GM19328 (cell line): ENCODE measurements around the gene PRKD2.
A peak's percentile ranks its signal among the peaks of the same experiment; 100 is the strongest.
"Not testable (repeated sequence)": the region's sequence is repeated elsewhere in the genome, so short reads cannot be mapped to it uniquely, and the experiment has no call there.

ENCODE experiments used
- ATAC-seq: cut with Tn5 transposase; IDR thresholded peaks from one replicate; pipeline ENCODE4 v1.9.1; 2021; ENCODE audit warnings: mild to moderate bottlenecking, moderate library complexity; ENCODE audit not compliant: unreplicated experiment

Gene PRKD2

DNA sequence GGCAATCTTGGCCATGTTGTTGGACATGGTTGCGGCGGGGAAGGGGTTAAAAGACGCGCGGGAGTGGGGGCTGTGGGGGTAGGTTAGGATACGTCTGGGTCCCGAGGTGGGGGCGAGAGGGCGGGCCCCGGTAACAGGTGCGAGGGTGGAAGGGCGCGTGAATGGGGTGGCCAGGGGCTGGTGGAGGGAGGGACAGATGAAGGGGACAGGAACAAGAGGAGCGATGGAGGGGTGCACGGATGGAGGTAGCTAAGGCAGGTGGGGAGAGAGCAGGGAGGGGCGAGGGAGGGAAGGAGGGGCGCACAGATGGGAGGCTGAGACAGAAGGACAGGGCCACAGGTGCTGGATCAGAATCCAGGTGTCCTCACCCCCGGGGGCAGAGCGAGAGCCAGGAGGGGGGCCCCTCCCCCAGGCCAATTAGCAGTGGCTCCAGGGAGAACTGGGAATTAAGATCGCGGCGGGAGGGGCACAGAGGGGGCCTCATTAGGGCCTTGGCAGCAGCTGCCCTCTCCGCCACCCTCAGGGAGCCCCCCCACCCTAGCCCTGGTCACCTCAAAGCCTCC, 82.2 kb downstream of the PRKD2 start:
- no peak for ATAC-seq

DNA sequence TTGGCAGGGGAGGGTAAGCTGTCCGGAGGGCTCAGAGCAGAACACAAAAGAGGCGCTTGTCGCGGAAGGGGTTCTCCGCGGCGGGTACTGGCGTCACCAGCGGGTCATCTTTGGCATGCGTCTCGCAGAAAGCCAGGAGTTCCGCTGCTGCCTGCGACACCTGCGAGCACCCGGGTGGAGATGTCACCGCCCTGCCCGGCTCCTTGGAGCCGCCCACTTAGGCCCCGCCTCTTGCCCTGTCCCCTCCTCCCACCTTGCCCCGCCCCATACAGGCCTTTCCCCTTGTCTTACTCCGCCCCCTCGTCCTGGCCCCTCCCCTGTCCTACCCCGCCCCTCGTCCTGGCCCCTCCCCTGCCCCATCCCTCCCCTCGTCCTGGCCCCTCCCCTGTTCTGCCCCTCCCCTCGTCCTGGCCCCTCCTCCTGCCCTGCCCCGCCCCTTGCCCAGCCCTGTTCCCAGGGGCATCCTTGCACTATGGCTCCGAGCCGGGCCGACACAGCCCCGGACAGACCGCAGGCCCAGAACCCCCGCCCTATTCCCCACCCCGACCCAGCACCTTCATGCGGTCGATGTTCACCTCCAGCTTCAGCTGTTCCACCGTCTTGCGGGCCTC, 82.8 kb downstream of the PRKD2 start:
- peak; percentile 64 for ATAC-seq

DNA sequence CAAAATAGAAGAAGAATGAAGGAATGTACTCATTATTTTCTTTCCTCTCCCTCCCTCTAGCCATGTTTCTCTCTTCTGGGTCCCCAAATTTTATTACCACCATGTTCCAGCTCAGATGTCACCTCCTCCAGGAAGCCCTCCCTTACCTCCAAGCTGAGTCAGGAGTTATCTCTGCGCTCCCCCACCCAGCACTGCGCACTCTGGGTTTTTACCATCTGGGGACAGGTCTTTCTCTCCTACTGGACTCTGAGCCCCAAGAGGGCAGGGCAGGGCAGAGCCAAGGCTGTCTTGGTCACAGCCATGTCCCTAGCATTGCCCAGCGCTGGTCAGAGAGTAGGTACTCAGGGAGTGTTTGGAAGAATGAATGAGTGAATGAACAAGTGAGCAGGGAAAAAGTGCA, 83.8 kb downstream of the PRKD2 start:
- ATAC-seq, result no peak

DNA sequence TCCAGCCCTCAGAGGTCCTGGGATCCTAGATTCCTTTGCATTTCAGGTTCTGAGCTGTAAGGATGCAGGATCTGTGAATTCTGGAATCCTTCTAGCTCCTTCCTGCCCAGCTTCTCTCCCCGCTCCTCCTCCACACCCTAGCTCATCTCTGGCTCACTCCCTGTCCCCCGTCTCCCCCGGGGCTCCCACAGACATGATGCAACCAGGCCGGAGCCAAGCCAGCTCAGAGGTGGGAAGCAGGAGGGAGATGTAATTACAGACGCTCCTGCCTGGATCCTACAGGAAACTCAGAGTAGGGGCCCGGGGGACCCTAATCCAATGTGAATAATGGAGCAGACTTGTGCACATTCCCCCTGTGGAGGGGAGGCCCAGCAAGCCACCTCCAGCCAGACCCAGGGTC, 85.4 kb downstream of the PRKD2 start:
- ATAC-seq, result no peak

DNA sequence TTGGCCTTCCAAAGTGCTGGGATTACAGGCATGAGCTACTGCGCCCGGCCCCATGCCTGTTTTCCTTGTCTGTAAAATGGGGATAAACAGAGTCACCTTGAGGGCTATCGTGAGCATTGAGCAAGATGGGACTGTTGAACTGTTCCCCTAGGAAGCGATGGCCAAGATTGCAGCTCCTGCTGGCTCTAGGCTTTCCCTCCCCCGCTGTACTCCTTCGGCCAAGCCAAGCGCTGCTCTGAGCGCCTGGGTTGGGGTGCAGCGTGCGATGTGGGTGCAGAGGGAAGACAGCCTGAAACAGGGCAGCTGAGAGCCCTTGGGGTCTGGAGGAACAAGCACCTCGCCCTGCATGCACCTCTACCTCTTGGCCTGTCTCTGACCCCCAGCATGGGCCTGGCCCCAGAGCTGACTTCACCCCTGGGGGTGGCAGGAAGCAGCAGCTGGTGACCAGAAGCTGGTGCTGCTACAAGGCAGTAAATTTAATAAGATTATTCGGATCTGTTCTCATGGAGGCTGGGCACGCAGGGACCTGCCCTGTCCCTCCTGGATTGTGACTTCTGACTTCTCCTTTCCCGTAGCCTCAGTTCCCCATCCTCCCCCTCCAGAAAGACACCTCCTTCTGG, 86.2 kb downstream of the PRKD2 start:
- no peak for ATAC-seq

DNA sequence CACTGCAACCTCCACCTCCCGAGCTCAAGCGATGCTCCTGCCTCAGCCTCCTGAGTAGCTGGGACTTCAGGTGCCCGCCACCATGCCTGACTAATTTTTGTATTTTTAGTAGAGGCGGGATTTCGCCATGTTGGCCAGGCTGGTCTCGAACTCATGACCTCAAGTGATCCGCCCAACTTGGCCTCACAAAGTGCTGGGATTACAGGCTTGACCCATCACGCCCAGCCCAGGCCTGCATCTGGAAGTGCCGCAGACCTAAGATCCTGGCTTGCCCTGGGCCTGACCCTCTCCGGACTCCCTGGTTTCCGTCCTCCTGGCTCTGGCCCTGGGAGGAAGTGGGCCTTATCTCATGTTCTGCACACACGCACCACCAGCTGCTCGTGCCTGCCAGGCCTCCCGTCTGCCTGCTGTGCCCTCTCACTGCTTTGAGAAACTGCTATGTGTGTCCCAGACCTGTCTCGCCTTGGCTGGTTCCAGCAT, 87.3 kb downstream of the PRKD2 start:
- ATAC-seq, result no peak

DNA sequence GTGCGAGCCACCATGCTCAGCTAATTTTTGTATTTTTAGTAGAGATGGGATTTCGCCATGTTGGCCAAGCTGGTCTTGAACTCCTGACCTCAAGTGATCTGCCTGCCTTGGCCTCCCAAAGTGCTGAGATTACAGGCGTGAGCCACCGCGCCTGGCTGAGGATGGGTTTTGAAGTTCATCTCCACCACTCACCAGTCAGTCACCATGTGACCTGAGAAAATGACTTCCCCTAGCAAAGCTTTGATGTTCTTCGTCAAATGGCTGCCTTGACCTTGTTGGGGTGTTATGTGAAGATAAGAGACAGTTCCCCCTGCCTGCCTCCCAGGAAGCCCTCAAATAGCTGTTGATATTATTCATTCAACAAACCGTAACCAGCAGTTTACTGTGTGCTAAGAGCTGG, 87.9 kb downstream of the PRKD2 start:
- not testable (repeated sequence) for ATAC-seq

DNA sequence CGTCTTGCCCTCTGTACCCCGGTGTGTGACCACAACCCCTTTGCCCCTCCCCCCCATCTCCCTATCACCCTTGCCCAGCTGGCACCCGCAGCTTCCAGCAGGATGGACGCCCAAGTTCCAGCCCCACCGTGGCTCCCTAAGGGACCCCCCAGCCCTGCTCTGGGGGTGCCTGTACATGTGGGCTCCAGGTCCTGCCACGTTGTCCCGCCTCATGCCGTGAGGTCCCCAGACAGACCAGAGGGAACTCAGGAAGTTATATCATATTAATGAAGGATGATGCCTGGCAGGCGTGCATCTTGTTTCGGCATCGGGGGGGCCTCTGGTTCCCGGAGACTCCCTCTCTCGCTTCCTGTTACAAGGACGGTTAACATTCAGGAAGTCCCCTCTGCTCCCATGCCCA, 90.5 kb downstream of the PRKD2 start:
- ATAC-seq, result no peak

DNA sequence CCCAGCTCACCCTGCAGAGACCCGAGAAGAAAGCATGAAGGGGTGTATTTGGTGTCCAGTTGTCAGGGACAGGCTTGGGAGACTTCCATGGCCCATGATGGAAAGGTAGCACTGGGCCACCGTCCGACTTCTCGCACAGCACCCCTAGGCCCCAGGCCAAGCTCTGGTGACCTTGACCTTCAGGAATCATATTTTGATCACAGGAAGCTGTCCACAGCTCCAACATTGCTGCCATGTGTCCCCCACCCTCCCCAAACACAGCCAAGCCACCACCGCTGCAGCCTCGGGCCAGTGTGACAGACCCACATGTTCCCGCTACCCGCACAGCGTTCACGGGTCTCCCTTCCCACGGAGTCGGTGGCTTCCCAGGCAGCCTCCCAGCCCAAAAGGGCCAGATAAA, 91.2 kb downstream of the PRKD2 start:
- ATAC-seq, result no peak

DNA sequence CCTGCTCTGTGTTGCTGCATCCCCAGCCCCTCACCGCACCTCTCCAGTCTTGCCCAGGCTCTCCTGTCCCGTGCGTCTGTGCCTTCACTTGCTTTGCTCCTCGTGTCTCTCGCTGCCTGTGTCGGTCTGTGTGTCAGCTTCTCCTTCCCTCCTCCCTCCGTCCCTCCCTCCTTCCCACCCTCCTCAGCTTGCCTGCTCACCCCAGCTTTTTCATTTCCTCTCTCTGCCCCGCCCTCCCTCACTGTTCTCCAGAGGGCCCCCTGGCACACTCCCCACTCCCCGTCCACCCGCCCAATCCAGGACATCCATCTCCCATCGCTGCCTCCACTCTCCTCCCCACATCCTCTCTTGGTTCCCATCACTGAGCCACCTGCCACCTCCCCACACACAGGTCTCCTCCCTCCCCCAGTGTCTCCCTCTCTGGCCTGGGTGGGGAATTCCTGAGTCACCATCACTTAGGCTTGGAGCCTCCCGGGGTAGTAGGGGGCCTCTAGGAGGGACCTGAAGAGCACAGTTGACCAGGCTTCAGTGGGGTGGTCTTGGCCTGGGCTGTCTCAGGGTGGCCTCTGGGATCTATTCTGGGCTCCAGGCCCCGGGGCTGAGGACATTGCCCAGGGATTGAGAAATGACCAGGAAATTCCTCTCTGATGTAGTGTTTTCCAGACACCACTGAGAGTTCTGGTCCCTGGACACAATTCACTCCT, 91.8 kb downstream of the PRKD2 start, which contains the start of gene PTGIR:
Gene PTGIR, minus strand, starts transcription at position 132 of the 704 bp plus-strand sequence. CDS start 864 bp downstream, outside the sequence.
- ATAC-seq, result no peak
